Nephron (organoid): ENCODE data around the gene SH3RF1.
"Not testable (repeated sequence)": the region's sequence is repeated elsewhere in the genome, so short reads cannot be mapped to it uniquely, and the experiment has no call there.

Experiments
- H3K27ac Mint-ChIP-seq, 3 experiments: 2 replicates each; pipeline ENCODE4 v1.8.0; 2020; ENCODE audit warnings: mixed read lengths in 3 of 3, mild to moderate bottlenecking in 2 of 3, moderate library complexity in 1 of 3
- H3K27me3 Mint-ChIP-seq: 2 replicates; pipeline ENCODE4 v1.8.0; 2021; ENCODE audit warnings: low read depth, mild to moderate bottlenecking, moderate library complexity, mixed read lengths
- H3K36me3 Mint-ChIP-seq: 2 replicates; pipeline ENCODE4 v1.8.0; 2020; ENCODE audit warnings: low read depth, mixed read lengths
- H3K4me1 Mint-ChIP-seq: 2 replicates; pipeline ENCODE4 v1.8.0; 2020; ENCODE audit warnings: mixed read lengths
- H3K4me3 Mint-ChIP-seq, 3 experiments: 2 replicates each; pipeline ENCODE4 v1.8.0; 2020; ENCODE audit warnings: mild to moderate bottlenecking in 3 of 3, mixed read lengths in 3 of 3, moderate library complexity in 2 of 3
- H3K9me3 Mint-ChIP-seq: 2 replicates; pipeline ENCODE4 v1.8.0; 2020; ENCODE audit warnings: mixed read lengths
- CTCF ChIP-seq, 3 experiments: fragments of 200-600 bp; sonication (generic); IDR thresholded peaks; one replicate each; pipeline ENCODE4 v1.5.0; 2021; ENCODE audit warnings: antibody characterized with exemption in 3 of 3; ENCODE audit not compliant: unreplicated experiment in 3 of 3

The SH3RF1 gene

GRCh38 chr4:169198167-169198566 lies 72.6 kb downstream of the SH3RF1 start:
- Mint-ChIP-seq H3K27ac (peak overlapping the region; percentile 33 to 68 (median 63)), H3K36me3 (peaks cover 20% of the 10 kb centered on the region), H3K4me1 (peaks cover 30% of the 10 kb centered on the region), H3K27me3 (no peaks in the 10 kb centered on the region), H3K9me3 (peaks cover 16% of the 10 kb centered on the region), H3K4me3 (no peak overlapping the region)
- no peak for TF ChIP-seq CTCF (IDR thresholded peaks at IDR 0.05; ENCODE audit: unreplicated experiment in 3 of 3)

GRCh38 chr4:169197206-169197605 lies 73.5 kb downstream of the SH3RF1 start:
- Mint-ChIP-seq H3K9me3 (peaks cover 16% of the 10 kb centered on the region), H3K36me3 (peaks cover 20% of the 10 kb centered on the region), H3K4me1 (peaks cover 23% of the 10 kb centered on the region)
- not testable (repeated sequence) for H3K27me3 Mint-ChIP-seq, H3K27ac Mint-ChIP-seq, H3K4me3 Mint-ChIP-seq

- no peaks in the 10 kb centered on the region for H3K27me3 Mint-ChIP-seq
- no peak for TF ChIP-seq CTCF (IDR thresholded peaks at IDR 0.05; ENCODE audit: unreplicated experiment in 3 of 3)
- no peak overlapping the region for H3K4me3 Mint-ChIP-seq
- H3K4me1 Mint-ChIP-seq, result peaks cover 12% of the 10 kb centered on the region
- H3K9me3 Mint-ChIP-seq, result peaks cover 27% of the 10 kb centered on the region
- H3K27ac Mint-ChIP-seq, result no peak overlapping the region
- peaks cover 36% of the 10 kb centered on the region for H3K36me3 Mint-ChIP-seq
These were observed 75.7 kb downstream of the SH3RF1 start for GRCh38 chr4:169195032-169195431.

GRCh38 chr4:169189968-169190367 lies 80.8 kb downstream of the SH3RF1 start:
- not testable (repeated sequence) for H3K27me3 Mint-ChIP-seq, H3K4me1 Mint-ChIP-seq, H3K4me3 Mint-ChIP-seq
- H3K36me3 Mint-ChIP-seq, result peaks cover 23% of the 10 kb centered on the region
- H3K9me3 Mint-ChIP-seq, result peaks cover 16% of the 10 kb centered on the region
- peak overlapping the region in 1 of 3 experiments; percentile 46 for H3K27ac Mint-ChIP-seq

- Mint-ChIP-seq H3K27me3 (no peaks in the 10 kb centered on the region), H3K27ac (peak overlapping the region in 1 of 3 experiments; percentile 46), H3K36me3 (peaks cover 18% of the 10 kb centered on the region), H3K9me3 (peaks cover 12% of the 10 kb centered on the region), H3K4me1 (peaks cover 8% of the 10 kb centered on the region), H3K4me3 (no peak overlapping the region)
- TF ChIP-seq CTCF (IDR thresholded peaks at IDR 0.05; ENCODE audit: unreplicated experiment in 3 of 3), result no peak
These were observed 81.4 kb downstream of the SH3RF1 start for GRCh38 chr4:169189372-169189771.

GRCh38 chr4:169188204-169188603 lies 82.6 kb downstream of the SH3RF1 start:
- H3K36me3 Mint-ChIP-seq, result peaks cover 18% of the 10 kb centered on the region
- H3K4me1 Mint-ChIP-seq, result peaks cover 12% of the 10 kb centered on the region
- H3K27ac Mint-ChIP-seq, result peak overlapping the region in 2 of 3 experiments; percentile 3 to 38
- no peak for TF ChIP-seq CTCF (IDR thresholded peaks at IDR 0.05; ENCODE audit: unreplicated experiment in 3 of 3)
- H3K27me3 Mint-ChIP-seq, result no peaks in the 10 kb centered on the region
- no peak overlapping the region for H3K4me3 Mint-ChIP-seq
- peaks cover 12% of the 10 kb centered on the region for H3K9me3 Mint-ChIP-seq

GRCh38 chr4:169185133-169185956 lies 85.4 kb downstream of the SH3RF1 start:
- peaks cover 28% of the 10 kb centered on the region for H3K4me1 Mint-ChIP-seq
- peaks cover 4% of the 10 kb centered on the region for H3K9me3 Mint-ChIP-seq
- peak in 2 of 3 experiments; percentile 19 to 36 for TF ChIP-seq CTCF (IDR thresholded peaks at IDR 0.05; ENCODE audit: unreplicated experiment in 3 of 3)
- peaks cover 5% of the 10 kb centered on the region for H3K36me3 Mint-ChIP-seq
- peak overlapping the region; percentile 67 to 95 (median 81) for H3K27ac Mint-ChIP-seq
- no peaks in the 10 kb centered on the region for H3K27me3 Mint-ChIP-seq
- peak overlapping the region in 2 of 3 experiments; percentile 7 to 9 for H3K4me3 Mint-ChIP-seq
